ENCODE measurements around the gene GCDH.

GCDH gene

GRCh38 chr19:12948612-12949362, 57.8 kb downstream of the GCDH start:
- Histone ChIP-seq H3K36me3 (ENCODE audit: control insufficient read depth in 2 of 2, insufficient read depth in 2 of 2, low read length in 2 of 2) (peaks cover 45 to 60% of the 10 kb centered on the region in 2 donors), H3K27ac (ENCODE audit: low read depth in 2 of 2, low read length in 2 of 2) (no peak overlapping the region), H3K9me3 (ENCODE audit: control insufficient read depth in 2 of 2, low read length in 2 of 2) (no peaks in the 10 kb centered on the region), H3K4me1 (ENCODE audit: control insufficient read depth in 2 of 2, insufficient read depth in 2 of 2, low read length in 2 of 2) (peaks cover 10% of the 10 kb centered on the region in 2 donors), H3K27me3 (ENCODE audit: control insufficient read depth in 2 of 2, insufficient read depth in 2 of 2, low read length in 2 of 2) (no peaks in the 10 kb centered on the region), H3K9ac (ENCODE audit: low read depth in 1 of 2, low read length in 2 of 2) (no peak overlapping the region), H3K4me3 (ENCODE audit: low read length in 2 of 2) (no peak overlapping the region)

All from mucosa of rectum (tissue), 2 donors.